Measurements from ENCODE around the gene REXO1. TPM values are rescaled to one million over a fixed set of nuclear protein-coding genes. Genes with fewer than 3 reads are reported as not detected.

REXO1 gene
- total RNA-seq, 1 donor from 2014 or later = 59.7 TPM

GRCh38 chr19:1862424-1863327 is 14.4 kb upstream of the REXO1 start:
- intact Hi-C loops (cut with micrococcal nuclease) = loop anchor here (2.0 to 5.0 kb wide), 3 partner anchors 220 to 1710 kb away; partner anchors contain the start of genes HMG20B, PCSK4 and REEP6

- intact Hi-C loops (cut with micrococcal nuclease) = loop anchor here (2.0 to 5.0 kb wide), 3 partner anchors 220 to 1710 kb away; partner anchors contain the start of genes HMG20B, PCSK4 and REEP6
Measured at GRCh38 chr19:1862068-1862423, 13.8 kb upstream of the REXO1 start.

- intact Hi-C loops (cut with micrococcal nuclease) = loop anchor here (2.0 to 5.0 kb wide), 3 partner anchors 221 to 1711 kb away; partner anchors contain the start of genes HMG20B, PCSK4 and REEP6
Measured at GRCh38 chr19:1861599-1862031, 13.3 kb upstream of the REXO1 start.

GRCh38 chr19:1860821-1861598 is 12.7 kb upstream of the REXO1 start:
- intact Hi-C loops (cut with micrococcal nuclease) = loop anchor here (5.0 kb wide), 2 partner anchors 221 to 1711 kb away; partner anchors contain the start of gene HMG20B

GRCh38 chr19:1860042-1860775 is 11.9 kb upstream of the REXO1 start:
- intact Hi-C loops (cut with micrococcal nuclease) = loop anchor here (5.0 kb wide), 2 partner anchors 222 to 1712 kb away; partner anchors contain the start of gene HMG20B

- intact Hi-C loops (cut with micrococcal nuclease) = no loop called here
Measured at GRCh38 chr19:1859331-1859781, 11.1 kb upstream of the REXO1 start.

GRCh38 chr19:1858412-1859081 is 10.3 kb upstream of the REXO1 start:
- intact Hi-C loops (cut with micrococcal nuclease) = no loop called here

- intact Hi-C loops (cut with micrococcal nuclease) = no loop called here
Measured at GRCh38 chr19:1857648-1858326, 9.5 kb upstream of the REXO1 start.

GRCh38 chr19:1856698-1857603 is 8.7 kb upstream of the REXO1 start:
- intact Hi-C loops (cut with micrococcal nuclease) = no loop called here

GRCh38 chr19:1856345-1856697 is 8.0 kb upstream of the REXO1 start:
- intact Hi-C loops (cut with micrococcal nuclease) = no loop called here

- intact Hi-C loops (cut with micrococcal nuclease) = loop anchor here (1.0 to 2.0 kb wide), 8 partner anchors 8 to 1059 kb away; partner anchors contain the start of genes ABHD17A, ADAT3, AP3D1 and ATP8B3
Measured at GRCh38 chr19:1855828-1856255, 7.6 kb upstream of the REXO1 start.

- intact Hi-C loops (cut with micrococcal nuclease) = loop anchor here (1.0 to 2.0 kb wide), 8 partner anchors 9 to 1058 kb away; partner anchors contain the start of genes ABHD17A, ADAT3, AP3D1 and ATP8B3
Measured at GRCh38 chr19:1855040-1855827, 7.0 kb upstream of the REXO1 start.

GRCh38 chr19:1854542-1855039 is 6.3 kb upstream of the REXO1 start:
- intact Hi-C loops (cut with micrococcal nuclease) = loop anchor here (1.0 to 2.0 kb wide), 8 partner anchors 10 to 1058 kb away; partner anchors contain the start of genes ABHD17A, ADAT3, AP3D1 and ATP8B3

GRCh38 chr19:1854039-1854541 is 5.8 kb upstream of the REXO1 start:
- intact Hi-C loops (cut with micrococcal nuclease) = loop anchor here (2.0 kb wide), 4 partner anchors 31 to 1057 kb away; partner anchors contain the start of genes ABHD17A, AP3D1, PCSK4 and PTBP1

- intact Hi-C loops (cut with micrococcal nuclease) = loop anchor here (2.0 kb wide), 4 partner anchors 31 to 1057 kb away; partner anchors contain the start of genes ABHD17A, AP3D1, PCSK4 and PTBP1
Measured at GRCh38 chr19:1853295-1854038, 5.2 kb upstream of the REXO1 start.

- intact Hi-C loops (cut with micrococcal nuclease) = no loop called here
Measured at GRCh38 chr19:1852581-1853128, 4.4 kb upstream of the REXO1 start.
